A673 (cell line): ENCODE results near the gene MAP9. TPM values are rescaled to one million over a fixed set of nuclear protein-coding genes. Genes with fewer than 3 reads are reported as not detected.
"Not testable (repeated sequence)": the region's sequence is repeated elsewhere in the genome, so short reads cannot be mapped to it uniquely, and the experiment has no call there.

Experiments used
- BruUV-seq: library from RNA; stranded (reverse); fragments of 400-500 nt; replicated peaks from 2 replicates; lab custom pipeline; 2021; lab: Mats Ljungman, UMichigan
- CTCF ChIA-PET: fragments of 300-600 bp; sonication (Branson Sonifier 250); formaldehyde crosslinking; loops from one replicate; lab custom pipeline; 2022; ENCODE audit warnings: antibody characterized with exemption; lab: Charles Lee
- POLR2A ChIA-PET: fragments of 300-600 bp; sonication (Branson Sonifier 250); formaldehyde crosslinking; loops from one replicate; lab custom pipeline; 2022; ENCODE audit warnings: antibody characterized with exemption; ENCODE audit not compliant: low non-redundant PET; lab: Charles Lee
- DNase-seq: peaks from one replicate; pipeline ENCODE4 v3.0.0-alpha.2; 2015; ENCODE audit warnings: low spot score
- H3K27ac ChIP-seq: fragments of 200-600 bp; sonication (generic); 2 replicates; pipeline ENCODE4 v1.5.1; 2016; ENCODE audit warnings: mixed run types, low read depth, mild to moderate bottlenecking, mixed read lengths, antibody characterized with exemption, low read length; ENCODE audit not compliant: poor library complexity, severe bottlenecking
- H3K27me3 ChIP-seq: fragments of 200-600 bp; sonication (generic); replicated peaks from 2 replicates; pipeline ENCODE4 v1.6.1; 2017; ENCODE audit warnings: mixed run types, low read depth, mild to moderate bottlenecking, mixed read lengths, antibody characterized with exemption, low read length; ENCODE audit not compliant: insufficient read depth, poor library complexity
- H3K36me3 ChIP-seq: fragments of 200-600 bp; sonication (generic); 2 replicates; pipeline ENCODE4 v1.6.1; 2016; ENCODE audit warnings: mixed run types, mild to moderate bottlenecking, mixed read lengths, antibody characterized with exemption, low read length; ENCODE audit not compliant: insufficient read depth, poor library complexity, severe bottlenecking
- H3K4me1 ChIP-seq: fragments of 200-600 bp; sonication (generic); 2 replicates; pipeline ENCODE4 v1.6.1; 2017; ENCODE audit warnings: mixed run types, mild to moderate bottlenecking, mixed read lengths, antibody characterized with exemption, low read length; ENCODE audit not compliant: insufficient read depth, poor library complexity, severe bottlenecking
- H3K4me3 ChIP-seq: fragments of 200-600 bp; sonication (generic); 2 replicates; pipeline ENCODE4 v1.5.1; 2016; ENCODE audit warnings: low read depth, mixed run types, mild to moderate bottlenecking, mixed read lengths, low read length; ENCODE audit not compliant: poor library complexity, severe bottlenecking
- H3K9me3 ChIP-seq: fragments of 200-600 bp; sonication (generic); 2 replicates; pipeline ENCODE4 v1.6.1; 2016; ENCODE audit warnings: mixed run types, low read depth, mild to moderate bottlenecking, mixed read lengths, antibody characterized with exemption, low read length; ENCODE audit not compliant: poor library complexity, severe bottlenecking
- EZH2 ChIP-seq: fragments of 200-600 bp; sonication (generic); IDR thresholded peaks from 2 replicates; pipeline ENCODE4 v1.6.1; 2017; ENCODE audit warnings: borderline replicate concordance, low read depth, mild to moderate bottlenecking, mixed read lengths, antibody characterized with exemption, low read length; ENCODE audit not compliant: poor library complexity, severe bottlenecking
- intact Hi-C: fragments of 100-400 bp; cut with micrococcal nuclease; formaldehyde crosslinking; loops from one replicate; pipeline ENCODE4 v1.10.0; 2022; ENCODE audit not compliant: unreplicated experiment
- total RNA-seq: library from RNA; stranded (reverse); gene quantifications from 2 replicates; pipeline ENCODE4 v1.2.3, GENCODE V29; 2021
- TF ChIP-seq, protein P1 (sequence below): fragments of 300-800, 200-600 bp; sonication (generic); conservative IDR thresholded peaks from 2 replicates; pipeline ENCODE4 v1.5.1; 2017; ENCODE audit warnings: low read depth, mild to moderate bottlenecking, antibody characterized with exemption, low read length, moderate library complexity, mixed read lengths

The MAP9 gene
- total RNA-seq, 1 experiment from 2014 or later = 13.7 TPM

DNA sequence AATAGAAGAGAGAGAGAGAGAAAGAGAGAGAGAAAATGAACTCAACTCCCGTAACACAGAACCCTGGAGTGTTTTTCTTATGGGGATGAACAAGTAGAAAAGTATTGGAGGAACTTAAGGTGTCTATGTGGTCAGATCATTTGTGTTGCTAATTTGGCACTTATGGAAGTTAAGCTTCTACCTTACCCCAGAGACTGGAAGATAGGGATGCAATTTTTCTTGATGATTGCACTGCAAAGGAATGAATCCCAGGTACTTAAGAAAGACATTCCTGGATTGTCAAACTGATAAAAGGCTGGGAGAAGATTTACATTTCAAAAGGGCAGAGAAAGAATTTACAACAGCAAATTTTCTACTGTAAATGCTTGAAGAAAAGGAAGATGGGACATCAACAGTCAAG is 57.2 kb downstream of the MAP9 start:
- no peaks in the 10 kb centered on the region for H3K27me3 ChIP-seq
- no peaks in the 10 kb centered on the region for H3K9me3 ChIP-seq
- H3K4me3 ChIP-seq = no peak overlapping the region
- BruUV-seq = no TSS peak
- no peak for DNase-seq
- H3K27ac ChIP-seq = no peak overlapping the region
- H3K36me3 ChIP-seq = no peaks in the 10 kb centered on the region
- ChIA-PET POLR2A (no interaction called here), CTCF (no interaction called here)
- intact Hi-C loops = no loop called here
- H3K4me1 ChIP-seq = no peaks in the 10 kb centered on the region
- no peak for TF ChIP-seq EZH2
- TF ChIP-seq, protein P1, sequence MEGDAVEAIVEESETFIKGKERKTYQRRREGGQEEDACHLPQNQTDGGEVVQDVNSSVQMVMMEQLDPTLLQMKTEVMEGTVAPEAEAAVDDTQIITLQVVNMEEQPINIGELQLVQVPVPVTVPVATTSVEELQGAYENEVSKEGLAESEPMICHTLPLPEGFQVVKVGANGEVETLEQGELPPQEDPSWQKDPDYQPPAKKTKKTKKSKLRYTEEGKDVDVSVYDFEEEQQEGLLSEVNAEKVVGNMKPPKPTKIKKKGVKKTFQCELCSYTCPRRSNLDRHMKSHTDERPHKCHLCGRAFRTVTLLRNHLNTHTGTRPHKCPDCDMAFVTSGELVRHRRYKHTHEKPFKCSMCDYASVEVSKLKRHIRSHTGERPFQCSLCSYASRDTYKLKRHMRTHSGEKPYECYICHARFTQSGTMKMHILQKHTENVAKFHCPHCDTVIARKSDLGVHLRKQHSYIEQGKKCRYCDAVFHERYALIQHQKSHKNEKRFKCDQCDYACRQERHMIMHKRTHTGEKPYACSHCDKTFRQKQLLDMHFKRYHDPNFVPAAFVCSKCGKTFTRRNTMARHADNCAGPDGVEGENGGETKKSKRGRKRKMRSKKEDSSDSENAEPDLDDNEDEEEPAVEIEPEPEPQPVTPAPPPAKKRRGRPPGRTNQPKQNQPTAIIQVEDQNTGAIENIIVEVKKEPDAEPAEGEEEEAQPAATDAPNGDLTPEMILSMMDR = no peak

GRCh38 chr4:155312027-155312426 is 64.7 kb downstream of the MAP9 start:
- POLR2A ChIA-PET, DNase-seq, H3K27ac ChIP-seq, intact Hi-C loops, H3K4me1 ChIP-seq, H3K27me3 ChIP-seq, H3K9me3 ChIP-seq, H3K36me3 ChIP-seq, H3K4me3 ChIP-seq, BruUV-seq, CTCF ChIA-PET: not testable (repeated sequence)

GRCh38 chr4:155307731-155308277 is 69.0 kb downstream of the MAP9 start:
- BruUV-seq = no TSS peak
- CTCF ChIA-PET = no interaction called here
- Histone ChIP-seq H3K36me3 (no peaks in the 10 kb centered on the region), H3K4me3 (no peak overlapping the region), H3K27ac (no peak overlapping the region), H3K4me1 (no peaks in the 10 kb centered on the region), H3K27me3 (no peaks in the 10 kb centered on the region), H3K9me3 (no peaks in the 10 kb centered on the region)
- POLR2A ChIA-PET = no interaction called here
- no peak for TF ChIP-seq EZH2
- TF ChIP-seq, protein P1 = no peak
- no peak for DNase-seq
- intact Hi-C loops = no loop called here

GRCh38 chr4:155305619-155306018 is 71.1 kb downstream of the MAP9 start:
- CTCF ChIA-PET = no interaction called here
- no peak for DNase-seq
- no TSS peak for BruUV-seq

More at GRCh38 chr4:155305619-155306018, 71.1 kb downstream of the MAP9 start:
- no peak overlapping the region for H3K4me3 ChIP-seq
- H3K27me3 ChIP-seq = no peaks in the 10 kb centered on the region
- no peaks in the 10 kb centered on the region for H3K9me3 ChIP-seq
- POLR2A ChIA-PET = no interaction called here
- H3K27ac ChIP-seq = no peak overlapping the region
- no peak for TF ChIP-seq EZH2
- TF ChIP-seq, protein P1 = no peak
- H3K4me1 ChIP-seq = no peaks in the 10 kb centered on the region
- intact Hi-C loops = no loop called here
- H3K36me3 ChIP-seq = no peaks in the 10 kb centered on the region
